Measurements from ENCODE around the gene CHRM2.

The CHRM2 gene

DNA sequence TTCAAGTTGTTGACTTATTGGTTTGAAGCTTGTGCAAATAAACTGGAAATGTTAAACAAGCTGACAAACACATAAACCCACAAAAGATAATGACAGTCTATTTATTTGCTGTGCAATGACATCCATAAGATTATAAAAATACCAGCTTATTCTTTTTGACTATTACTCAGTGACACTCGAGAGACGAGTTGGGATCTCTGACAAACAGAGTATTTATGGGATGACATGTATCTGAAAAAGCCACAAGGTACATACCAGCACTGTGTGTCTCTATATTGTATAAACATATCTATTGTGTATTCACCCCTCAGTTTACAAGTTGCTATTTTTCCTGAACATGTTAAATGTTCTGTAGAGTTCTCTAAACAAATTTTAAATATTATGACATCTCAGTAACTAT is 88.9 kb downstream of the CHRM2 start:
- H3K27ac ChIP-seq, result no peak overlapping the region

GRCh38 chr7:136958016-136958415 is 89.6 kb downstream of the CHRM2 start:
- Histone ChIP-seq H3K27ac (no peak overlapping the region), H3K4me3 (ENCODE audit: low read depth, low read length) (no peak overlapping the region), H3K36me3 (no peaks in the 10 kb centered on the region), H3K27me3 (ENCODE audit: insufficient read depth, low read depth, severe bottlenecking) (no peaks in the 10 kb centered on the region), H3K9me3 (ENCODE audit: severe bottlenecking) (no peaks in the 10 kb centered on the region)
- no peak for DNase-seq
- TF ChIP-seq, protein P1, sequence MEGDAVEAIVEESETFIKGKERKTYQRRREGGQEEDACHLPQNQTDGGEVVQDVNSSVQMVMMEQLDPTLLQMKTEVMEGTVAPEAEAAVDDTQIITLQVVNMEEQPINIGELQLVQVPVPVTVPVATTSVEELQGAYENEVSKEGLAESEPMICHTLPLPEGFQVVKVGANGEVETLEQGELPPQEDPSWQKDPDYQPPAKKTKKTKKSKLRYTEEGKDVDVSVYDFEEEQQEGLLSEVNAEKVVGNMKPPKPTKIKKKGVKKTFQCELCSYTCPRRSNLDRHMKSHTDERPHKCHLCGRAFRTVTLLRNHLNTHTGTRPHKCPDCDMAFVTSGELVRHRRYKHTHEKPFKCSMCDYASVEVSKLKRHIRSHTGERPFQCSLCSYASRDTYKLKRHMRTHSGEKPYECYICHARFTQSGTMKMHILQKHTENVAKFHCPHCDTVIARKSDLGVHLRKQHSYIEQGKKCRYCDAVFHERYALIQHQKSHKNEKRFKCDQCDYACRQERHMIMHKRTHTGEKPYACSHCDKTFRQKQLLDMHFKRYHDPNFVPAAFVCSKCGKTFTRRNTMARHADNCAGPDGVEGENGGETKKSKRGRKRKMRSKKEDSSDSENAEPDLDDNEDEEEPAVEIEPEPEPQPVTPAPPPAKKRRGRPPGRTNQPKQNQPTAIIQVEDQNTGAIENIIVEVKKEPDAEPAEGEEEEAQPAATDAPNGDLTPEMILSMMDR (IDR thresholded peaks at IDR 0.05; ENCODE audit: low read depth, low read length), result no peak

More for the DNA sequence above, 88.9 kb downstream of the CHRM2 start:
- Histone ChIP-seq H3K27me3 (ENCODE audit: insufficient read depth, low read depth, severe bottlenecking) (no peaks in the 10 kb centered on the region), H3K36me3 (no peaks in the 10 kb centered on the region), H3K9me3 (ENCODE audit: severe bottlenecking) (no peaks in the 10 kb centered on the region), H3K4me3 (ENCODE audit: low read depth, low read length) (no peak overlapping the region)
- no peak for DNase-seq
- TF ChIP-seq, protein P1 (IDR thresholded peaks at IDR 0.05; ENCODE audit: low read depth, low read length), result no peak

DNA sequence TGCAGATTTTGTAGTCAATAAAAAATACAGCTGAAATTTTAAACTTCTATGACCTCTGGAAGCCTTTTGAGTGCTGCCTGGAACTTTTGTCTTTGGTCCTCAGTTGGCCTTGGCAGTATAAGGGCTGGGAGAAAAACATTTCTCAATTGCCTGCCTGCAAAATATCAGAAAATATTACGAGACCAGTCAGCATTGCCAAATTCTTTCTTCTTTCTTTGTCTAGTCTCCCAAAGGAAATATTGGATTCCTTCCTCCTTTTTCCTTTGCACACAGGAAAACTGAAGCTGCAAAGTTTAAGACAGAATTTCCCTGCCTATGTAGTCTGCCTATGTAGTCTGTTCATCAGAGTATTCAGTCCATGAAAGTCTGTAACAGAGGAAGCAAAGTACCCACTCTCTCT is 95.9 kb downstream of the CHRM2 start:
- Histone ChIP-seq H3K27ac (no peak overlapping the region), H3K27me3 (ENCODE audit: insufficient read depth, low read depth, severe bottlenecking) (no peaks in the 10 kb centered on the region), H3K4me3 (ENCODE audit: low read depth, low read length) (no peak overlapping the region), H3K9me3 (ENCODE audit: severe bottlenecking) (no peaks in the 10 kb centered on the region), H3K36me3 (no peaks in the 10 kb centered on the region)
- no peak for DNase-seq
- TF ChIP-seq, protein P1 (IDR thresholded peaks at IDR 0.05; ENCODE audit: low read depth, low read length), result no peak

- DNase-seq, result no peak
- TF ChIP-seq, protein P1 (IDR thresholded peaks at IDR 0.05; ENCODE audit: low read depth, low read length), result no peak
These were observed 98.4 kb downstream of the CHRM2 start for GRCh38 chr7:136966825-136967224.

DNA sequence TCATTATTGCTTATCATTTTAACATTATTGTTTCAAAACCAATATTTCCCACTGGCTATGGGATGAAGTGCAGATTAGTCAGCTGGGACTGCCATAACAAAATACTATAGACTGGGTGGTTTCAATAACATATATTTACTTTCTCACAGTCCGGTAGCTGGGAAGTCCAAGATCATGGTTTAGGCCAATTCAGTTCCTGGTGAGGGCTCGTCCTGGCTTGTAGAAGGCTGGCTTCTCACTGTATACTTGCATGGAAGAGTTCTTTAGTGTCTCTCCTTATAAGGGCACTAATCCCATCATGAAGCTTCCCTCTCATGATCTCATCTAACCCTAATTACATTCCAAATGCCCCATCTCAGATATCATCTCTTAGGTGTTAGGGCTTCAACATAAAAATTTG is 101.3 kb downstream of the CHRM2 start:
- TF ChIP-seq, protein P1 (IDR thresholded peaks at IDR 0.05; ENCODE audit: low read depth, low read length), result no peak
- no peaks in the 10 kb centered on the region for H3K9me3 ChIP-seq (ENCODE audit: severe bottlenecking)
- no peak for DNase-seq
- no peaks in the 10 kb centered on the region for H3K36me3 ChIP-seq
- H3K27ac ChIP-seq, result no peak overlapping the region
- H3K4me3 ChIP-seq (ENCODE audit: low read depth, low read length), result no peak overlapping the region
- H3K27me3 ChIP-seq (ENCODE audit: insufficient read depth, low read depth, severe bottlenecking), result no peaks in the 10 kb centered on the region

More at GRCh38 chr7:136966825-136967224, 98.4 kb downstream of the CHRM2 start:
- Histone ChIP-seq H3K27me3 (ENCODE audit: insufficient read depth, low read depth, severe bottlenecking) (no peaks in the 10 kb centered on the region), H3K9me3 (ENCODE audit: severe bottlenecking) (no peaks in the 10 kb centered on the region), H3K36me3 (no peaks in the 10 kb centered on the region), H3K4me3 (ENCODE audit: low read depth, low read length) (no peak overlapping the region), H3K27ac (no peak overlapping the region)

- Histone ChIP-seq H3K27me3 (ENCODE audit: insufficient read depth, low read depth, severe bottlenecking) (no peaks in the 10 kb centered on the region), H3K36me3 (no peaks in the 10 kb centered on the region), H3K27ac (no peak overlapping the region), H3K4me3 (ENCODE audit: low read depth, low read length) (no peak overlapping the region), H3K9me3 (ENCODE audit: severe bottlenecking) (no peaks in the 10 kb centered on the region)
- TF ChIP-seq, protein P1 (IDR thresholded peaks at IDR 0.05; ENCODE audit: low read depth, low read length), result no peak
- no peak for DNase-seq
These were observed 103.3 kb downstream of the CHRM2 start for GRCh38 chr7:136971776-136972175.

All from WERI-Rb-1 (cell line).